ENCODE measurements around the gene CBFA2T3.

The CBFA2T3 gene

DNA sequence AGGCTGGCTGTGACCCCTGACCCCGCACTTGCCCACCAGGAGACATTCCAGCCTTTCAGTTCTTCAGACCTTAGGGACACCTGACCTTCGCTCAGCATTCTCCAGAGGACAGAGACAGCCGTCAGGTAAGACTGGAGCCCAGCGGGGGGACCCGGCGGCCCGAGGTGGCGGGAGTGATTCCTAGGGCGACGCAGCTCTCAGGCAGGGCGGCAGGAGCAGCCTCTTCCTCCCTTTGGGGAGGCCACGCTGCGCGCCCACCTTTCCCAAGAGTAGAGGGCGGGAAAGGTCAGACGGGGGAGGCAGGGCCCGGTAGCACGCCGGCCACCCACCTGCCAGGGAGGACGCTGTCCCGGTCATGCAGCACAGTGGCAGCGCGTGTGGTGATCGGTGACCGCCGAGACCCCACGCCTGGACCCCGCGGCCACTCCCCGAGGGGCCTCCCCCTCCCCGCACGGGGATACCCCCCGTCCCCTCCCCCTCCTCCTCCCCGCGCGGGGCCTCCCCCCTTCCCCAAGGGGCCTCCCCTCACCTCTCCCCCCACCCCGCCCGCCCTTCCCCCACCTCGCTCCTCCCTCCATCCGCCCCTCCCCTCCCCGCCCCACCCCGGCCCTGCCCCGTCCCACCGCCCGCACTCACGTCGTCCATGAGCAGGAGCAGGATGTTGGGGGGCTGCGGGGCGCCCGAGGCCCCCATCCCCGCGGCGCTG, 120.7 kb downstream of the CBFA2T3 start:
- H3K27ac ChIP-seq (ENCODE audit: low read depth in 2 of 2, low read length in 2 of 2) = peak overlapping the region; percentile 56 to 67

DNA sequence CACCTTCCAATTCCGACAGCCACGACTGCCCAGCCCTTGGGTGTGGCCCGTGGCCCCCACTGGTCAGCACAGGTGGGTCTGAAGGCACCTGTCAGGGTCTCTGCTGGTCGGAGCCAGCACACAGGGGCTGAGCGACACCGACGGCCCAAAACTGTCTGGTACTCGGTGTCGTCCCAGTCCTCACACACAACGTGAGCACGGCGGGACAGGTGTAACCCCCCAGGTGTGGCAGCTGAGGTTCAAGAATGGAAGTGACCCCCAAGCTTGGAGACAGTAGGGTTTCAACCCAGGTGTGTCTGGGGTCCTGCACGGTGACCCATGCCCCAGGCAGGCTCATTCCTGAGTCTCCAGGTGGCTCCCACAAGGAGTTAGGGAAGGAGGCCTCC, 121.3 kb downstream of the CBFA2T3 start:
- Histone ChIP-seq H3K4me3 (ENCODE audit: low read length in 2 of 2) (peak overlapping the region; percentile 65), H3K27me3 (ENCODE audit: control insufficient read depth in 2 of 2, insufficient read depth in 2 of 2, low read length in 2 of 2) (no peaks in the 10 kb centered on the region), H3K27ac (ENCODE audit: low read depth in 2 of 2, low read length in 2 of 2) (no peak overlapping the region), H3K9me3 (ENCODE audit: control insufficient read depth in 2 of 2, low read length in 2 of 2) (no peaks in the 10 kb centered on the region), H3K9ac (ENCODE audit: low read depth in 1 of 2, low read length in 2 of 2) (peak overlapping the region in 1 of 2 donors; percentile 31), H3K36me3 (ENCODE audit: control insufficient read depth in 2 of 2, insufficient read depth in 2 of 2, low read length in 2 of 2) (peaks cover 16 to 24% of the 10 kb centered on the region in 2 donors), H3K4me1 (ENCODE audit: control insufficient read depth in 2 of 2, insufficient read depth in 2 of 2, low read length in 2 of 2) (peaks cover 16% of the 10 kb centered on the region in 2 donors)

More for the DNA sequence above, 120.7 kb downstream of the CBFA2T3 start:
- Histone ChIP-seq H3K9ac (ENCODE audit: low read depth in 1 of 2, low read length in 2 of 2) (peak overlapping the region; percentile 24 to 68), H3K36me3 (ENCODE audit: control insufficient read depth in 2 of 2, insufficient read depth in 2 of 2, low read length in 2 of 2) (peaks cover 17 to 24% of the 10 kb centered on the region in 2 donors), H3K4me1 (ENCODE audit: control insufficient read depth in 2 of 2, insufficient read depth in 2 of 2, low read length in 2 of 2) (peaks cover 16% of the 10 kb centered on the region in 2 donors), H3K27me3 (ENCODE audit: control insufficient read depth in 2 of 2, insufficient read depth in 2 of 2, low read length in 2 of 2) (no peaks in the 10 kb centered on the region), H3K9me3 (ENCODE audit: control insufficient read depth in 2 of 2, low read length in 2 of 2) (no peaks in the 10 kb centered on the region), H3K4me3 (ENCODE audit: low read length in 2 of 2) (peak overlapping the region; percentile 65 to 93)

DNA sequence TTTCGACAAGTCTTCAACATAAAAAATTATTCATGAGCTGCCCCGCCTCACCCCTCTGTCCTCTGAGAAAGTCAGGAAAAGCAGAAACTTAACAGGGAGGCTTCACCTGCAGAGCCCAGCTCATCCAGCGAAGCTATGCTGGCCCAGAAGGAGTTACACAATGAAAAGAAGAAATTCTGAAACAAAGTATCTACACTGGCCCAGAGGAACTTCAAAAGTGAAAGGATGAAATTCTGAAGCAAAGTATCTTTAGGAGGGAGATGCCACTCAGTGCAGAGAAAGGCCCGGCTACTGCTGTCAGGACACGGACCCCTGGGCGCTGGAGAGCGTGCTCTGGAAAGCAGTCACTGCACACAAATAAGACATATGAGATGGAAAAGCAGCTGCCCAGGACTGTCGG, 121.8 kb downstream of the CBFA2T3 start:
- Histone ChIP-seq H3K27ac (ENCODE audit: low read depth in 2 of 2, low read length in 2 of 2) (no peak overlapping the region), H3K4me3 (ENCODE audit: low read length in 2 of 2) (no peak overlapping the region), H3K4me1 (ENCODE audit: control insufficient read depth in 2 of 2, insufficient read depth in 2 of 2, low read length in 2 of 2) (peaks cover 16% of the 10 kb centered on the region in 2 donors)

DNA sequence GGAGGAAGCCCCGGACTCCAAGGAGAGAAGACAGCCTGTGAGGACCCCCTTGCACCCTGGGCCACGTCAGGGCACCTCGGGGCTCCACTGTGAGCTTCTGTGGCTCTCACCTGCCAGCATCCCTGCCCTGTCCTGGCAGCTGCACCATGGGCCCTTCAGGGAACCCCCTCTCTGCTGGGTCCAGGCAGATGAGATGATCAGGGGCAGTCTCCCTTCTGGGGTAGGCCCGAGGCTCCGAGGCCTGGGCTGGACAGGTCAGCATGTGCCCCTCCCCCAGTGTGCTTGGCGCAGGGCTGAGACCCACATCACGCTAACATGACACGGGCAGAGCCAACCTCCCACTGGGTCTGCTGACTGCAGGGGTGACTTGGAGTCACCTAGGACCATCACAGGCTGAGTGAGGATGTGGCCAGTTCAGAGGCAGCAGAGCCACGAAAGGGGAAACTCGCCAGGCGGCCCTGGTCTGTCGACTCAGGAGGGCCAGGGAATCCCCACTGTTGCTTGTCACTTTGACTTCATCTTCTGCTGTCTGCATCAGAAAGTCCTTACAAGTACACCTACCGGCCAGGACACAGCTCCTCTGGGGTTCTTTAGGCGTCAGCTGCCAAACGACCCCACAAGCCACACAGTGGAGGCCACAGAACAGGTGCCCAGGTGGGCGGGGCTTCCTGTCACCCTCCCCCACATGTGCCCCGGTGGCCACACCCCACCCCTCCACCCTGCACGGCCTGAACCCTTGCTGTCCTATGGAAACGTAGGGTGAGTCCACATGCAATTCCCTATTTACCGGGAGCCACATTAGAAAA, 122.5 kb downstream of the CBFA2T3 start:
- Histone ChIP-seq H3K27ac (ENCODE audit: low read depth in 2 of 2, low read length in 2 of 2) (peak overlapping the region in 1 of 2 donors; percentile 32), H3K4me1 (ENCODE audit: control insufficient read depth in 2 of 2, insufficient read depth in 2 of 2, low read length in 2 of 2) (peaks cover 16% of the 10 kb centered on the region in 2 donors), H3K9me3 (ENCODE audit: control insufficient read depth in 2 of 2, low read length in 2 of 2) (no peaks in the 10 kb centered on the region), H3K27me3 (ENCODE audit: control insufficient read depth in 2 of 2, insufficient read depth in 2 of 2, low read length in 2 of 2) (no peaks in the 10 kb centered on the region), H3K4me3 (ENCODE audit: low read length in 2 of 2) (no peak overlapping the region), H3K36me3 (ENCODE audit: control insufficient read depth in 2 of 2, insufficient read depth in 2 of 2, low read length in 2 of 2) (peaks cover 7 to 13% of the 10 kb centered on the region in 2 donors), H3K9ac (ENCODE audit: low read depth in 1 of 2, low read length in 2 of 2) (no peak overlapping the region)

More for the DNA sequence above, 121.8 kb downstream of the CBFA2T3 start:
- peaks cover 13 to 20% of the 10 kb centered on the region in 2 donors for H3K36me3 ChIP-seq (ENCODE audit: control insufficient read depth in 2 of 2, insufficient read depth in 2 of 2, low read length in 2 of 2)
- H3K9me3 ChIP-seq (ENCODE audit: control insufficient read depth in 2 of 2, low read length in 2 of 2) = no peaks in the 10 kb centered on the region
- H3K9ac ChIP-seq (ENCODE audit: low read depth in 1 of 2, low read length in 2 of 2) = no peak overlapping the region
- no peaks in the 10 kb centered on the region for H3K27me3 ChIP-seq (ENCODE audit: control insufficient read depth in 2 of 2, insufficient read depth in 2 of 2, low read length in 2 of 2)

- peaks cover 15 to 16% of the 10 kb centered on the region in 2 donors for H3K4me1 ChIP-seq (ENCODE audit: control insufficient read depth in 2 of 2, insufficient read depth in 2 of 2, low read length in 2 of 2)
- no peak overlapping the region for H3K4me3 ChIP-seq (ENCODE audit: low read length in 2 of 2)
- no peaks in the 10 kb centered on the region for H3K27me3 ChIP-seq (ENCODE audit: control insufficient read depth in 2 of 2, insufficient read depth in 2 of 2, low read length in 2 of 2)
- peaks cover 3 to 4% of the 10 kb centered on the region in 2 donors for H3K36me3 ChIP-seq (ENCODE audit: control insufficient read depth in 2 of 2, insufficient read depth in 2 of 2, low read length in 2 of 2)
- no peak overlapping the region for H3K27ac ChIP-seq (ENCODE audit: low read depth in 2 of 2, low read length in 2 of 2)
- no peak overlapping the region for H3K9ac ChIP-seq (ENCODE audit: low read depth in 1 of 2, low read length in 2 of 2)
- H3K9me3 ChIP-seq (ENCODE audit: control insufficient read depth in 2 of 2, low read length in 2 of 2) = no peaks in the 10 kb centered on the region
Observed at GRCh38 chr16:88853325-88853941, 123.6 kb downstream of the CBFA2T3 start.

- Histone ChIP-seq H3K27ac (ENCODE audit: low read depth in 2 of 2, low read length in 2 of 2) (no peak overlapping the region), H3K36me3 (ENCODE audit: control insufficient read depth in 2 of 2, insufficient read depth in 2 of 2, low read length in 2 of 2) (peaks cover 3 to 4% of the 10 kb centered on the region in 2 donors), H3K9ac (ENCODE audit: low read depth in 1 of 2, low read length in 2 of 2) (no peak overlapping the region), H3K9me3 (ENCODE audit: control insufficient read depth in 2 of 2, low read length in 2 of 2) (no peaks in the 10 kb centered on the region), H3K4me3 (ENCODE audit: low read length in 2 of 2) (no peak overlapping the region), H3K4me1 (ENCODE audit: control insufficient read depth in 2 of 2, insufficient read depth in 2 of 2, low read length in 2 of 2) (peaks cover 4 to 10% of the 10 kb centered on the region in 2 donors), H3K27me3 (ENCODE audit: control insufficient read depth in 2 of 2, insufficient read depth in 2 of 2, low read length in 2 of 2) (no peaks in the 10 kb centered on the region)
Observed at GRCh38 chr16:88851616-88852015, 125.4 kb downstream of the CBFA2T3 start.

- H3K9ac ChIP-seq (ENCODE audit: low read depth in 1 of 2, low read length in 2 of 2) = no peak overlapping the region
- H3K4me3 ChIP-seq (ENCODE audit: low read length in 2 of 2) = no peak overlapping the region
- H3K27ac ChIP-seq (ENCODE audit: low read depth in 2 of 2, low read length in 2 of 2) = no peak overlapping the region
- no peaks in the 10 kb centered on the region for H3K27me3 ChIP-seq (ENCODE audit: control insufficient read depth in 2 of 2, insufficient read depth in 2 of 2, low read length in 2 of 2)
- peaks cover 0 to 4% of the 10 kb centered on the region in 2 donors for H3K4me1 ChIP-seq (ENCODE audit: control insufficient read depth in 2 of 2, insufficient read depth in 2 of 2, low read length in 2 of 2)
- H3K36me3 ChIP-seq (ENCODE audit: control insufficient read depth in 2 of 2, insufficient read depth in 2 of 2, low read length in 2 of 2) = peaks cover 3 to 4% of the 10 kb centered on the region in 2 donors
- no peaks in the 10 kb centered on the region for H3K9me3 ChIP-seq (ENCODE audit: control insufficient read depth in 2 of 2, low read length in 2 of 2)
Observed at GRCh38 chr16:88850531-88851199, 126.3 kb downstream of the CBFA2T3 start.

GRCh38 chr16:88848557-88848956, 128.4 kb downstream of the CBFA2T3 start:
- no peak overlapping the region for H3K4me3 ChIP-seq (ENCODE audit: low read length in 2 of 2)
- H3K9ac ChIP-seq (ENCODE audit: low read depth in 1 of 2, low read length in 2 of 2) = no peak overlapping the region
- H3K36me3 ChIP-seq (ENCODE audit: control insufficient read depth in 2 of 2, insufficient read depth in 2 of 2, low read length in 2 of 2) = peaks cover 3 to 4% of the 10 kb centered on the region in 2 donors
- no peaks in the 10 kb centered on the region for H3K4me1 ChIP-seq (ENCODE audit: control insufficient read depth in 2 of 2, insufficient read depth in 2 of 2, low read length in 2 of 2)
- H3K27ac ChIP-seq (ENCODE audit: low read depth in 2 of 2, low read length in 2 of 2) = no peak overlapping the region
- no peaks in the 10 kb centered on the region for H3K9me3 ChIP-seq (ENCODE audit: control insufficient read depth in 2 of 2, low read length in 2 of 2)
- no peaks in the 10 kb centered on the region for H3K27me3 ChIP-seq (ENCODE audit: control insufficient read depth in 2 of 2, insufficient read depth in 2 of 2, low read length in 2 of 2)

DNA sequence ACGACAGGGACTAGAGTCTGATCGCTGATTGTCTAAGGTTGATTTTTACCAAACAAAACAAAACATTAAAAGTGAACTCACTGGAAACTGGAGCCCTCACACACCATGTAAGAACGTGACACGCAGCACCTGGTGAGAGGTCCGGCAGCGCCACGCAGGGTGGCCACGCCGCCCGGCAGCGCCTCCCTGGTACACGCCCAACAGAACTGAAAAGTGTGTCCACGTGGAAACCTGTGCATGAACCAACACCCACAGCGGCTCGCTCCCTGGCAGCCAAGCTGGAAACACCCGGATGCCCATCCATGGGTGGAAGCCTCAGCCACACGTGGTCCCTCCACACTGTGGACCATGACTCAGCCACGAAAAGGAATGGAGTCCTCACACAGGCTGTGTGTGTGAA, 129.4 kb downstream of the CBFA2T3 start:
- H3K9me3 ChIP-seq (ENCODE audit: control insufficient read depth in 2 of 2, low read length in 2 of 2) = no peaks in the 10 kb centered on the region
- H3K4me1 ChIP-seq (ENCODE audit: control insufficient read depth in 2 of 2, insufficient read depth in 2 of 2, low read length in 2 of 2) = no peaks in the 10 kb centered on the region
- no peak overlapping the region for H3K9ac ChIP-seq (ENCODE audit: low read depth in 1 of 2, low read length in 2 of 2)
- H3K36me3 ChIP-seq (ENCODE audit: control insufficient read depth in 2 of 2, insufficient read depth in 2 of 2, low read length in 2 of 2) = peaks cover 4% of the 10 kb centered on the region in 2 donors
- no peaks in the 10 kb centered on the region for H3K27me3 ChIP-seq (ENCODE audit: control insufficient read depth in 2 of 2, insufficient read depth in 2 of 2, low read length in 2 of 2)
- no peak overlapping the region for H3K4me3 ChIP-seq (ENCODE audit: low read length in 2 of 2)
- H3K27ac ChIP-seq (ENCODE audit: low read depth in 2 of 2, low read length in 2 of 2) = no peak overlapping the region

All from mucosa of rectum (tissue), 2 donors.